CD4-positive, alpha-beta T cell treated with Interleukin-4 for 1 hour (primary cell): ENCODE measurements around the gene SIAH1.
"Not testable (repeated sequence)": the region's sequence is repeated elsewhere in the genome, so short reads cannot be mapped to it uniquely, and the experiment has no call there.

Experiments
- DNase-seq, 2 donors: peaks; one replicate each; pipeline ENCODE4 v3.0.0-alpha.2; 2020 to 2022

SIAH1 gene

GRCh38 chr16:48330189-48330840, 54.9 kb downstream of the SIAH1 start:
- DNase-seq: no peak

- DNase-seq: no peak
These were observed 56.1 kb downstream of the SIAH1 start for GRCh38 chr16:48329138-48329537.

GRCh38 chr16:48326915-48327314, 58.3 kb downstream of the SIAH1 start:
- DNase-seq: no peak

DNA sequence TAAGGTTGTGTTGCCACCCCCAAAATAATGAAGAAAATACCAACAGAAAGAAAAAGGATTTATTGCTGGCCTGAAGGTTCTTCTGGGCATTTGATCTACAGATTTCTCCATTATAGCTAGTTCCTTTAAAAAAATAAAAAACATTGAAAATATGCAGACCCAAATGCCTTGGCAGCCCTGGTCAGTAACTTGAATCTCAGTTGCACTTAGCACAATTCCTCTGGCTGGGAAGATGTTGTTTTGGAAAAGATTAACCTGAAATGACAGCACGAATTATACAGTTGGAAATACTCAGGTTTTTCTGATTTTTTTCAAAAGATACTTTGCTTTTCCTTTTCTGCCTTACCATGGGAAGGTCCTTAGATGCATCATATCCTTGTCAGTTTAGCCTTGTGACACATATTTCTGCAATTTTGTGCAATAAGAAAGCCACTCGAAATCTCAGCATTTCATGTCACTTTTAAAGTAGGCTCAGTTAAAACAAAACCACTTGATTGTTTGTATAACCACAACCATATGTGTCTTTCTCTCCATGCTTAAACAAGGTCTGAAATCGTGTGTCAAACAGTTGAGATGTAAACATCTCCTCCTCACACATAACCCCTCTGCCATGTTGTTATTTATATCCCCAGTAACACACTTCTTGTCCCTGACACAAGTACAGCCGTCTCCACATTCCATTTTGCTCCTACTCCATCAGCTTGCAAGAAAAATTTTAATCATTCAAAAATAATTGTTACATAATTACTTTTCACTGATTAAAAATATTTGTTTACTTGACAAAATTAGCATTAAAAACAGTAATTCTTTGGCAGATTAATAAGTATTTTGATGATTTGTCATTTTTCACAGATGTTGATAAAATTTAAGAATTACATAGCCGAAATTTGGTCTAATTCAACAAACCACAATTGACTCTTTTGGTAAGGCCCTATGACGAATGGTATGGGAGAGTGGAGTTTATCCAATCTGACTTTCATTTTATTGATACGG, 61.1 kb downstream of the SIAH1 start:
- DNase-seq: no peak

DNA sequence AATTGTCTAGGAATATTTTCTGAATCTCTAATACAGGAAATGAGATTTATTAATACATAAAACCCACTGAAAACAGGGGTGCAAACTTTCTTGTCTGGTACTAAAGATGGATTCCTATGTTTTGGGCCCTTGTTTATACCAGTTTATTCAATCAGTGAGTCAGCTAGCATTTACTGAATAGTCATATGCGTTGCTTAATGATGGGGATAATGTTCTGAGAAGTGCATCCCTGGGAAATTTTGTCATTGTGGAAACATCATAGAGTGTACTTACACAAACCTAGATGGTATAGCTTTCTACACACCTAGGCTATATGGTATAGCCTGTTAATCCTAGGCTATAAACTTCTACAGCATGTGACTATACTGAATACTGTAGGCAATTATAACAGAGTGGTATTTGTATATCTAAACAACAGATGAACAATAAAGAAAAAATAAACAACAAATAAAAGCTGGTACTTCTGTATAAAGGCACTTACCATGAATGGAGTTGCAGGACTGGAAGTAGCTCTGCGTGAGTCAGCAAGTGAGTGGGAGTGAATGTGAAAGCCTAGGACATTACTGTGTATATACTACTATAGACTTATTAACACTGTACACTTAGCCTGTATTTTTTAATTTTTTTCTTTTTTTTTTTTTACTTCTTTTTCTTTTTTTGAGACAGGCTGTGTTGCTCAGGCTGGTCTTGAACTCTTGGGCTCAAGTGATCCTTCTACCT, 63.7 kb downstream of the SIAH1 start:
- no peak for DNase-seq

DNA sequence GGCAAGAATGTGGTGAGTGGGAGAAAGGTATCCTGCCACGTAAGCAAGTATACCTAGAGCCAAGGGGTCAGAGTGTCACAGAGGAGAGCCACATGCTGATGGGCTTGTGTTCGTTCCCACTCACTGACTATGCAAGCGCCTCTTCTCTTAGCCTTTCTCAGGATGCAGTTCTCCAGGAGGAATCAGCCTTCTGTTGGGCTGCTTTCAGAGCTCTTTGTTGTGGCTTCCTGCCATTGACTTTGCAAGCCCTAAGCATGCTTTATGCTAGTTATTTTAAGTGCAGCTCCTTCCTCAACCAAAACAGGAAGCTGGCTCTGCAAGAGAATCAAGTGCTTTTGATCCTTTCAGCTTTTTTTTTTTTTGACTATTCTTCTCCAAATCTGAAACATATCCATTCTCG, 66.6 kb downstream of the SIAH1 start:
- peak; percentile 31 to 58 for DNase-seq

DNA sequence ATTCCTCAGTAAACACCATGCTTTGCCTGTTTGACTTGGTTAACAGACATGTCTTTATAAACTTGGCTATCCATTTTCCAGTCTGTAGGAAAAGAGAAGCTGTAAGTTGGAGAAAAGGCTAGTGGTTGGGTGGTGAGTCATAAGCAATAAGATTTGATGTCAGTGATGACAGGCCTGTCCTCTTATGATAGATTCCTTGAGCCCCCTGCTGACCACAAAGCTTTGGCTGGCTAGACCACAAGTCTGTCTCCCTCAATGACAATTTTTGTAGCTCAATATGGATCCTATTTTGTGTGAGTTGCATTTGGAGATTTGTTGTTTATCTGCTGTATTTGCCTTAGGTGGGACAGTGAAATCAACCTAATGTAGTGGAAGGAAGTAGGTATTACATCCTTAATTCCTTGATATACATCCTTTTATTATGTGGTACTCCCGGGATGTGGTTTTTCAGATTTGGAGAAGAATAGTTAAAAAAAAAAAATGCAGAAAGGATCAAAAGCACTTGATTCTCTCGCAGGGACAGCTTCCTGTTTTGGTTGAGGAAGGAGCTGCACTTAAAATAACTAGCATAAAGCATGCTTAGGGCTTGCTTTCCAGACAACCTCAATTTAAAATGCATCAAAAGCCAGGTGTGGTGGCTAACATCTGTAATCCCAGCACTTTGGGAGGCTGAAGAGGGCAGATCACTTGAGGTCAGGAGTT, 67.4 kb downstream of the SIAH1 start:
- DNase-seq: no peak

DNA sequence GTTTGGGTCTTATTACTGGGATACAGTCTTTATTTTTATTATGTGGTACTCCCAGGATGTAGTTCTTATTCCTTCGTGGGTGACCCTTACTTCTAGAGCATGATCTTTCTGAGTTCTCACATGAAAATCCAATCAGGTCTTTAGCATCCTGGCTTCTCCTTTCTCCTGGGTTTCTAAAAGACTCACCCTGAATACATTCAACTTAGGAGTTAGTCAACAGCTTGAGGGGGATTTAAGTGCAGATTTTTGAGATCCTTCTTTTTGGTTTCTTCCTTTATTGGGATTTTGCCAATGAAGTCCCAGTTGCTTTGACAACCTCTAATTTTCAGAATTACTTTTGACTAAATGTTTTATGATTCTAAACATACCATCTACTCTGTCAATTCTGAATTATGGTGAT, 68.2 kb downstream of the SIAH1 start:
- no peak for DNase-seq

- not testable (repeated sequence) for DNase-seq
These were observed 71.3 kb downstream of the SIAH1 start for GRCh38 chr16:48313905-48314304.

- DNase-seq: peak in 1 of 2 donors; percentile 14
These were observed 74.1 kb downstream of the SIAH1 start for GRCh38 chr16:48310908-48311641.
